ENCODE data around the gene MPHOSPH9.

Gene MPHOSPH9

GRCh38 chr12:123265851-123266678, 33.1 kb upstream of the MPHOSPH9 start:
- no peak for TF ChIP-seq SIN3A (IDR thresholded peaks at IDR 0.05; ENCODE audit: borderline replicate concordance, insufficient read depth, low read length)
- TF ChIP-seq TAF1 (IDR thresholded peaks at IDR 0.05; ENCODE audit: borderline replicate concordance, insufficient read depth, low read length) = no peak
- no peak for TF ChIP-seq POLR2AphosphoS5 (IDR thresholded peaks at IDR 0.05; ENCODE audit: low read depth, low read length)
- no peak for TF ChIP-seq FOXP2 (optimal IDR thresholded peaks at IDR 0.05; ENCODE audit: borderline replicate concordance, extremely low read depth, extremely low read length, insufficient read depth)
- no peak for TF ChIP-seq REST (IDR thresholded peaks at IDR 0.05; ENCODE audit: insufficient read depth in 1 of 2, low read depth in 2 of 2, low read length in 2 of 2)

- TF ChIP-seq POLR2AphosphoS5 (IDR thresholded peaks at IDR 0.05; ENCODE audit: low read depth, low read length) (no peak), TAF1 (IDR thresholded peaks at IDR 0.05; ENCODE audit: borderline replicate concordance, insufficient read depth, low read length) (no peak), REST (IDR thresholded peaks at IDR 0.05; ENCODE audit: insufficient read depth in 1 of 2, low read depth in 2 of 2, low read length in 2 of 2) (no peak), FOXP2 (optimal IDR thresholded peaks at IDR 0.05; ENCODE audit: borderline replicate concordance, extremely low read depth, extremely low read length, insufficient read depth) (no peak), SIN3A (IDR thresholded peaks at IDR 0.05; ENCODE audit: borderline replicate concordance, insufficient read depth, low read length) (no peak)
Observed at GRCh38 chr12:123264642-123265041, 31.7 kb upstream of the MPHOSPH9 start.

GRCh38 chr12:123263196-123263817, 30.4 kb upstream of the MPHOSPH9 start:
- TF ChIP-seq SIN3A (IDR thresholded peaks at IDR 0.05; ENCODE audit: borderline replicate concordance, insufficient read depth, low read length) = no peak
- TF ChIP-seq POLR2AphosphoS5 (IDR thresholded peaks at IDR 0.05; ENCODE audit: low read depth, low read length) = no peak
- no peak for TF ChIP-seq TAF1 (IDR thresholded peaks at IDR 0.05; ENCODE audit: borderline replicate concordance, insufficient read depth, low read length)
- TF ChIP-seq FOXP2 (optimal IDR thresholded peaks at IDR 0.05; ENCODE audit: borderline replicate concordance, extremely low read depth, extremely low read length, insufficient read depth) = no peak
- no peak for TF ChIP-seq REST (IDR thresholded peaks at IDR 0.05; ENCODE audit: insufficient read depth in 1 of 2, low read depth in 2 of 2, low read length in 2 of 2)

GRCh38 chr12:123261196-123261595, 28.3 kb upstream of the MPHOSPH9 start:
- TF ChIP-seq FOXP2 (optimal IDR thresholded peaks at IDR 0.05; ENCODE audit: borderline replicate concordance, extremely low read depth, extremely low read length, insufficient read depth) (no peak), POLR2AphosphoS5 (IDR thresholded peaks at IDR 0.05; ENCODE audit: low read depth, low read length) (no peak), SIN3A (IDR thresholded peaks at IDR 0.05; ENCODE audit: borderline replicate concordance, insufficient read depth, low read length) (no peak), TAF1 (IDR thresholded peaks at IDR 0.05; ENCODE audit: borderline replicate concordance, insufficient read depth, low read length) (no peak), REST (IDR thresholded peaks at IDR 0.05; ENCODE audit: insufficient read depth in 1 of 2, low read depth in 2 of 2, low read length in 2 of 2) (no peak)

Data from PFSK-1 (cell line).